ENCODE results near the gene EVA1A.

DNA sequence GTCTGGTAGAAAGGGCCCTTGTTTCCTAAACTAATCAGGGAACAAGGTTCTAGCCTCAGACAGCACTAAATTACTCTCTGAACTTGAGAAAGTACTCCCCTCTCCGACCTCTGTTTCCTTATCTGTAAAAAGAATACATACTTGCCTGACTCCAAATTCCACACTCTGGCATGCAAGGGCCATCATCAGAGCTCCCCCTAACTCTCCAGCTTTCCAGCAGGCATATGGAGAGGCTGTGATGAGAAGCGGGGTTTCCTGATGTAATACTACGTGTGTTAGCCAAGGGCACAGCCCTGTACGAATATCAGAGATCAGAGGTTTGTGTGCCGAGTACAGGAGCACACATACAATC is 1.8 kb upstream of the EVA1A start:
- TF ChIP-seq, protein P1, sequence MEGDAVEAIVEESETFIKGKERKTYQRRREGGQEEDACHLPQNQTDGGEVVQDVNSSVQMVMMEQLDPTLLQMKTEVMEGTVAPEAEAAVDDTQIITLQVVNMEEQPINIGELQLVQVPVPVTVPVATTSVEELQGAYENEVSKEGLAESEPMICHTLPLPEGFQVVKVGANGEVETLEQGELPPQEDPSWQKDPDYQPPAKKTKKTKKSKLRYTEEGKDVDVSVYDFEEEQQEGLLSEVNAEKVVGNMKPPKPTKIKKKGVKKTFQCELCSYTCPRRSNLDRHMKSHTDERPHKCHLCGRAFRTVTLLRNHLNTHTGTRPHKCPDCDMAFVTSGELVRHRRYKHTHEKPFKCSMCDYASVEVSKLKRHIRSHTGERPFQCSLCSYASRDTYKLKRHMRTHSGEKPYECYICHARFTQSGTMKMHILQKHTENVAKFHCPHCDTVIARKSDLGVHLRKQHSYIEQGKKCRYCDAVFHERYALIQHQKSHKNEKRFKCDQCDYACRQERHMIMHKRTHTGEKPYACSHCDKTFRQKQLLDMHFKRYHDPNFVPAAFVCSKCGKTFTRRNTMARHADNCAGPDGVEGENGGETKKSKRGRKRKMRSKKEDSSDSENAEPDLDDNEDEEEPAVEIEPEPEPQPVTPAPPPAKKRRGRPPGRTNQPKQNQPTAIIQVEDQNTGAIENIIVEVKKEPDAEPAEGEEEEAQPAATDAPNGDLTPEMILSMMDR (IDR thresholded peaks at IDR 0.05), result no peak
- no peak for TF ChIP-seq POLR2A (IDR thresholded peaks at IDR 0.05)

All from testis (tissue), 2 donors.